HUES6 (cell line): Measurements from ENCODE around the gene MAP3K12.

Source experiments
- H3K27ac ChIP-seq: 2 replicates; pipeline ENCODE4 v1.7.0; 2013; ENCODE audit warnings: low read depth, mild to moderate bottlenecking, low read length, inconsistent platforms
- H3K27me3 ChIP-seq: 2 replicates; pipeline ENCODE4 v1.6.1; 2013; ENCODE audit warnings: low read length; ENCODE audit not compliant: control insufficient read depth, insufficient read depth
- H3K36me3 ChIP-seq: 2 replicates; pipeline ENCODE4 v1.6.1; 2013; ENCODE audit warnings: low read length; ENCODE audit not compliant: control insufficient read depth, insufficient read depth
- H3K4me1 ChIP-seq: 2 replicates; pipeline ENCODE4 v1.6.1; 2013; ENCODE audit warnings: low read length; ENCODE audit not compliant: control insufficient read depth, insufficient read depth
- H3K4me3 ChIP-seq: 2 replicates; pipeline ENCODE4 v1.5.1; 2013; ENCODE audit warnings: low read depth, low read length
- H3K9ac ChIP-seq: one replicate; pipeline ENCODE4 v1.6.1; 2013; ENCODE audit warnings: mild to moderate bottlenecking, low read length
- H3K9me3 ChIP-seq: 2 replicates; pipeline ENCODE4 v1.6.1; 2013; ENCODE audit warnings: low read depth, low read length; ENCODE audit not compliant: control insufficient read depth, insufficient read depth

Gene MAP3K12

DNA sequence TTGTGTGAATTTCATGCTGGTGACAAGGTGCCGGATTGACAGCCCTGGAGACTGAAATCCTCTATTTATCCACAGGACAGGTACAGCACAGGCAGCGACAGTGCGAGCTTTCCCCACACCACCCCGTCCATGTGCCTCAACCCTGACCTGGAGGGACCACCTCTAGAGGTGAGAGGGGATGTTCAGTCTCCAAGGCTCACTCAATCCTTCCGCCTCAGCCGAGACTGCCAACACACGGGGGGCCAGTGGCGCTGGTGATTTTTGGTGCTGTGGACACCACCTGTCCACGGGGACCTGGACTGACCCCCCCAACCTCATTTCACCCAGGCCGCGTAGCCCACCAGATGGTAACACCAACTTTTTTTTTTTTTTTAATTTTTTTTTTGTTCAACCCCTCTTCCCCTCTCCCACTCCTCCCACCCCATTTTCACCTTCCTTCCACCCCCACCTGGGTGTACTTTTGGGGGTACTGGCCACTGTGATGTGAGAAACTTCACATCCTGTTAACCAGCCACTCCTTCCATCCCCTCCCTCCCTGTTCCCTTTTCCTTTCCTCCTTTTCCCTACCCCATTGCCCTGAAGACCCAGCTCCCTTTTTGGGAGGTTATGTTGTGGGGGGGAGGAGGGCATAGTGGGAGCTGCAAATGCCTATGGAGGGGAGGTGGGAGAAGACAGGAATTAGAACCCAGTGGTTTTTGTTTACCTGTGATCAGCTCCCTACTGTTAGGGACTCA, 34.4 kb downstream of the MAP3K12 start:
- no peak overlapping the region for H3K27ac ChIP-seq
- peaks cover 100% of the 10 kb centered on the region for H3K36me3 ChIP-seq
- no peaks in the 10 kb centered on the region for H3K9me3 ChIP-seq
- no peak overlapping the region for H3K9ac ChIP-seq
- H3K27me3 ChIP-seq = no peaks in the 10 kb centered on the region
- peaks cover 6% of the 10 kb centered on the region for H3K4me1 ChIP-seq
- H3K4me3 ChIP-seq = no peak overlapping the region

DNA sequence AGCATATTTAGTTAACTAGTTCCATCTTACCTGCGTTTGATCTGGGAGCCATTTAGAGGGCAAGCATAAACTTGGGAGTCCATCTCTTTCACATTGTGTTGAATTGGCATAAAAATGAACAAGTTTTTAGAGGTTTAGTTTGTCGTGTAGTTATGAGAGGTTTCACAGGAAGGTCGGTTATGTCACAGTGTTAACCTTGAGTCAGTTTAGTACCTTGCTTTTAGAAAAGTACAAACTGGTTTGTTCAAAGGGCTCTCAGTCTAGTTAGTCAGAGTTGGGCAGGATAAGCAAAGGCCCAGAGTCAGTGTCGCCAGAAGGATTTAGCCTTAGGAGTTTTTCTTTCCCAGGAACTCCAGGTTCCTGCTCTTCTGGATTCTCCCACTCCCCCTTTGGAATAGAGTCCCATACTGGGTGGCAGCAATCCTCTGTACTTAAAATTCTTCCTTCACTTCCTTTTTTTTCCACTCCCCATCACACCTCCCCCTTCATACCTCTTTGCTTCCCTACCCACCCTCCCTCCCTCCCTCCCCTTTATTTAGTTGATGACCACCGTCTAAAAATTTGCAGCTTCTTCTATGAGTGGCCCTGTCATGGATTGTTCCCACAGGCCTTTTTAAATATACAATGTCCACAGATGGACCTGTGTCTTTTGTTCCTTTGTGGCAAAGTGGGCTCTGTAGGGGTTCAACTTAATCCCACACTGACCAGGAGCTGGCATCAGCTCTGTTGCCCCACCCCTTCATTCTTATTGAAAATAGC, 35.3 kb downstream of the MAP3K12 start:
- no peak overlapping the region for H3K4me3 ChIP-seq
- H3K27me3 ChIP-seq = no peaks in the 10 kb centered on the region
- peak overlapping the region; percentile 2; the same call in 1 of the 2 replicates for H3K27ac ChIP-seq
- no peak overlapping the region for H3K9ac ChIP-seq
- no peaks in the 10 kb centered on the region for H3K9me3 ChIP-seq
- H3K4me1 ChIP-seq = peaks cover 9% of the 10 kb centered on the region
- peaks cover 100% of the 10 kb centered on the region for H3K36me3 ChIP-seq

DNA sequence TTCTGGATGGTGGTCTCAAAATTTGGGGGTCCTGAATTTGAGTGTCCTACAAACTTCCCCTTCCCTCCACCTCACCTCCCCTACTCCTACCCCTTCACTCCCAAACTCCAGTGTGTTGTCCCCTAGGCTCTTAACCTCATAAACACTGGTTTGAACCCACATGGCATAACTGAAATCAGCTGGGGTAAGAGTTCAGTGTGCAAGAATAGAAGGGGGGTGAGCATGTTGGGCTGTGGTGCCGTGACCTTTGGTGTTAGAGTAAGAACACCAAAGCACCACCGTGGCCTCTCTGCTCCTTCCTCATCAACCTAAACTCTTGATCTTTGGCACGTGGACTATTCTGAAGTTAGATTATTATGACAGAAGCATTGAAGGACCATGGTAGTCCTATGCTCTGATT, 36.3 kb downstream of the MAP3K12 start:
- Histone ChIP-seq H3K27ac (no peak overlapping the region), H3K4me3 (no peak overlapping the region), H3K4me1 (peaks cover 9% of the 10 kb centered on the region), H3K27me3 (no peaks in the 10 kb centered on the region), H3K36me3 (peaks cover 100% of the 10 kb centered on the region), H3K9ac (no peak overlapping the region), H3K9me3 (no peaks in the 10 kb centered on the region)

DNA sequence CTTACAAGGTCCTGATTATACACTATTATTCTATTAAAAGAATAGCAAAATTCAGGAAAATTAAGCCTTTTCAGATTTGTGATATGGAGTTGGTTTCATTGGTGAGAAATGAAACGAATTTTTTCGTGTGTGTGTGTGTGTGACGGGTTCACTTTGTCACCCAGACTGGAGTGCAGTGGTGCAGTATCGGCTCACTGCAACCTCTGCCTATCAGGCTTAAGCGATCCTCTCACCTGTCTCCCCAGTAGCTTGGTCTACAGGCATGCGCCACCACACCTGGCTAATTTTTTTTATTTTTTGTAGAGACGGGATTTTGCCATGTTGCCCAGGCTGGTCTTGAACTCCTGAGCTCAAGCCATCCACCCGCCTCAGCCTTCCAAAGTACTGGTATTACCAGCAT, 37.7 kb downstream of the MAP3K12 start:
- H3K9ac ChIP-seq = no peak overlapping the region
- no peaks in the 10 kb centered on the region for H3K27me3 ChIP-seq
- no peaks in the 10 kb centered on the region for H3K9me3 ChIP-seq
- peaks cover 9% of the 10 kb centered on the region for H3K4me1 ChIP-seq
- no peak overlapping the region for H3K4me3 ChIP-seq
- peaks cover 100% of the 10 kb centered on the region for H3K36me3 ChIP-seq
- H3K27ac ChIP-seq = no peak overlapping the region

DNA sequence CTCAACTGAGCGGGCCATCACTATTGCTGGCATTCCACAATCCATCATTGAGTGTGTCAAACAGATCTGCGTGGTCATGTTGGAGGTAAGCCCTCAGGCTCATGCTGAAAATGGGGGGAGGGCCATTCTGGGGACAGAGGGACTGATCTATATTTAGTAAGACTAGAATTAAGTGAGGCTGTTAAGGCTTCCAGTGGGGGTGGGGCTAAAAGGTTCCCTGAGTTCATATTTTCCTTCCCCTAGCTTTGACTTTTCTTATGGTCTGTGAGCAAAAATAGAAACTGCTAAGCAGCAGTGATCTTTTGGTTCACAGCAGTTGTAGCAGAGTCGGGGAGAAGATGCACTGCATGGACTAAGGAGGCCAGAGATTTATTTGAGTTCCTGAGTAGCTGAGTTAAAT, 38.2 kb downstream of the MAP3K12 start:
- H3K4me3 ChIP-seq = no peak overlapping the region
- H3K9me3 ChIP-seq = no peaks in the 10 kb centered on the region
- H3K27ac ChIP-seq = no peak overlapping the region
- H3K36me3 ChIP-seq = peaks cover 100% of the 10 kb centered on the region
- no peak overlapping the region for H3K9ac ChIP-seq
- no peaks in the 10 kb centered on the region for H3K27me3 ChIP-seq
- H3K4me1 ChIP-seq = peaks cover 9% of the 10 kb centered on the region

DNA sequence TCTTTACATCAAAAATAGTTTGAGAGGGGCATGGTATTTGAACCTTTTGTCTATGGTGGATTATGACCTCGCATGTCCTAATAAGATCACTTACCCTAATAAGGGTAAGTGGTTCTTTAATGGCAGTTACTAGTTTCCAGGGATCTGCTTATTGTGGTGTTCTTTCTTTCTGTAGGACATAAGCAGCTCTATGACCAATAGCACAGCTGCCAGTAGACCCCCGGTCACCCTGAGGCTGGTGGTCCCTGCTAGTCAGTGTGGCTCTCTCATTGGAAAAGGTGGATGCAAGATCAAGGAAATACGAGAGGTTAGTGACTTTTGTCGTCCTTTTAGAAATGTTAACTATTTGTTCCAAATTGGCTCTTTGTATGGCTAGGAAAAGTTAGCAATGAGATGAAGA, 40.2 kb downstream of the MAP3K12 start:
- no peak overlapping the region for H3K9ac ChIP-seq
- H3K4me3 ChIP-seq = no peak overlapping the region
- H3K27me3 ChIP-seq = no peaks in the 10 kb centered on the region
- H3K27ac ChIP-seq = no peak overlapping the region
- H3K9me3 ChIP-seq = no peaks in the 10 kb centered on the region
- peaks cover 16% of the 10 kb centered on the region for H3K4me1 ChIP-seq
- peaks cover 100% of the 10 kb centered on the region for H3K36me3 ChIP-seq

DNA sequence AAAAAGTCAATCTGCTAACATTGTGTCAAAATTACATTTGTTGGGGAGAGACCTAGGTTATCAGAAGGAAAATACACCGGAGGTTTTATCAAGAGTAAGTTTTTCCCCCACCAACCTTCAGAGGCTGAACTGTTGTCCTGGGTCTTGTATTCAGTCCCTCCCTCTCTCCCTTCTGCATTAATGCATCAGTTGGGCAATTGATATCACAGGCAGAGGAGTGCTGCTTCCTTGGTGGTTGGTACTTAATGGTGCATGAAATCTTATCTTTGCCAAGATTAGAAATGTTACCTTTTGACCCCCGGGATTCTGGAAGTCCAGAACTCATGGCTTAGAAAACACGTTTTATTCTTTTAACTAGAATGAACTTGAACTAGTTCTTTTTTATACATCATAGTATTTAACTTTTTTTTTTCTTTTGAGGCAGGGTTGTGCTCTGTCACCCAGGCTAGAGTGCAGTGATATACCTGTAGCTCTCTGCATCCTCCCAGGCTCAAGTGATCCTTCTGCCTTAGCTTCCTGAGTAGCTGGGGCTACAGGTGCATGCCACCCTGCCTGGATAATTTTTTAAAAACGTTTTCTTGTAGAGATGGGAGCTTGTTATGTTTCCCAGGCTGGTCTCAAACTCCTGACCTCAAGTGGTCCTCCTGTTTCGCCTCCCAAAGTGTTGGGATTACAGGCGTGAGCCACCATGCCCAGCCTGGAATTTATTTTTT, 42.4 kb downstream of the MAP3K12 start:
- Histone ChIP-seq H3K9ac (no peak overlapping the region), H3K27ac (no peak overlapping the region), H3K9me3 (no peaks in the 10 kb centered on the region), H3K4me1 (peaks cover 18% of the 10 kb centered on the region), H3K36me3 (peaks cover 89% of the 10 kb centered on the region), H3K4me3 (no peak overlapping the region), H3K27me3 (no peaks in the 10 kb centered on the region)

DNA sequence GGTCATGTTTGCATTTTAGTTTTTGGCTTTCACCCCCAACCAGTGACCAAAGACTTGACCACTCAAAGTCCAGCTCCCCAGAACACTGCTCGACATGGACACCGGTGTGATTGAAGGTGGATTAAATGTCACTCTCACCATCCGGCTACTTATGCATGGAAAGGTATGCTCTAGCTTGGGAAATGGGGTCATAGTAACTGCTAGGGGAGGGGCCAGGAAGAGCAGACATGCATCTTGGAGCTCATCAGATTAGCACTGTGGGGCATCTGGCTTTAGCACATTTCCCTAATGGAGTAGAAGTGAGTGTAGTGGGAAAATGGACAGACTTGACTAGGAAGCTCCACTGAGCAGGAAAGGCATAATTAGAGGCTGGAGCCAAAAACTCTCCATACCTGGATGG, 44.6 kb downstream of the MAP3K12 start:
- peak overlapping the region; percentile 68; the same call in 1 of the 2 replicates for H3K4me3 ChIP-seq
- no peak overlapping the region for H3K27ac ChIP-seq
- H3K27me3 ChIP-seq = no peaks in the 10 kb centered on the region
- H3K9me3 ChIP-seq = no peaks in the 10 kb centered on the region
- H3K4me1 ChIP-seq = peaks cover 16% of the 10 kb centered on the region
- peak overlapping the region; percentile 13 for H3K9ac ChIP-seq
- peaks cover 68% of the 10 kb centered on the region for H3K36me3 ChIP-seq

DNA sequence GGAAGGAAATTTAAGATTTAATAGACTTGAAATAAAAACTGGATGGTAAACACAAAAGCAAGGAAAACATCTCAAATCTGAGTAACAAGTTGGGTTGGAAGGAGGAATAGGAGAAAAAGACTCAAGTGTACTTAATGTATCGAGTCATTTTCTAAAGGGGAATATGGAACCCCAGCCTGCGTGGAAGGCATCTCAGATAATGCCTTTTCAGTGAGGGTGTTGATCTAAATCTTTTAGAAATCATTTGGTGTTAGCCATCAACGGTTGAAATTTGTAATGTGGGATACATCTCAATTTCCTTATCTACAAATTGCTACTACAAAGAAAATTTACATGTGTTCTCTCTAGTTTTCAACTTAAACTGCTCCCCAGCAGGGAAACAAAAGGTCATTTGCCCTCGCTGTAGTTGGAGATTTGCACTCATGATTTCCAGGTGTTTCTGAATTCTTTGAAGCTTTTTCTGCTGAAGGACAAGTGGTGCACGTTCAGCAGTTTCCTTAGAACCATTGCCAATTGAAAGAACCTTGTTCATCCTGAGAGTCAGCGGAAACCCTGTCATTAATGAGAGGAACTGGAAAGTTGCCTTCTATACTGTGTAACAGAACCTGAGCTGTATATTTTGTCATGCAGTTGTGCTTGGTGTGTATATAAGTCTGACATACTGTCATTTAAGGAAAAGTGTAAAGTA, 45.2 kb downstream of the MAP3K12 start:
- Histone ChIP-seq H3K36me3 (peaks cover 61% of the 10 kb centered on the region), H3K4me3 (peak overlapping the region; percentile 68), H3K27ac (no peak overlapping the region)

DNA sequence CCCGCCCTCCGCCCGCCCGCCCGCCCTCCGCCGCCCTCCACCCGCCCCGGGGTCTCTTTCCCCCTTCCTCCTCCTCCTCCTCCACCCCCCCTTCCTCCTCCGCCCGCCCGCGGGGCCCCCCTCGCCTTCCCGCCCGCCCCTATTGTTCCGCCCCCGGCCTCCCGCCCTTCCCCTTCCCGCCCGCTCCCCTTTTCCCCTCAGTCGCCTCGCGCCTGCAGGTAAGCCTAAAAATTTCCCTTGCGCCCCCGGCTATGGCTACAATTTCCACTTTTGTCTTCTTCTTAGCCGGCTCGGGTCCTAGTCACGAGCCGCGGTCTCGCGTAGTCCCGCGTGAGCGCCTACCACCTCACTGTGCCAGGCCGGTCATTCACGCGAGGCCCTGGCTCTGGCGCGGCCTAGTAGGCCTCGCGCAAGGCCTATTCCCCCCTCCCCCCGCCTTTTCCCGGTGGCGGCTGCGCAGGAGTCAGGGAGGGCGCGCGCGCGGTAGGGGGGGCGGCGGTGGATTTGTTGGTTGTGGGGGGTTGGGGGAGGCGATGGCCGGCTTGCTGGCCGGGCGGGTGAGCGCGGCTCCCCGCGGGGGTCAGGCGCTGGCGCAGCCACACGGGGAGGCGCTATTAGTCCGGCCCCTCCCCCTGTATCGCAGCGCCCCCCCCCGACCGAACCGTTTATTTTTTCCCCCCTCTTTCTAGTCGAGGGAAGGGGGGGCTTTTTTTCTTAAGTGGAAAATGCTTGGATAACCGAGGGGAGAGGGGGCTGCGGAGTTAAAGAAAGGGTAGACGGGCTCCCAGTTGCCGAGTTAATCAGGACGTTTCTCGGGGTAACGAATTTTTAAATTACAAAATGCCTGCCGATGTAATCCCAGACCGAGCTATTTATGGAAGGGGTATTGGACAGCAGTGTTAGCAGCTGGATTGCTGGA, 46.8 kb downstream of the MAP3K12 start:
- Histone ChIP-seq H3K9me3 (no peaks in the 10 kb centered on the region), H3K4me1 (peaks cover 15% of the 10 kb centered on the region), H3K27ac (peak overlapping the region; percentile 100), H3K9ac (peak overlapping the region; percentile 100), H3K4me3 (peak overlapping the region; percentile 68), H3K36me3 (peaks cover 53% of the 10 kb centered on the region), H3K27me3 (no peaks in the 10 kb centered on the region)

More for the DNA sequence above, 45.2 kb downstream of the MAP3K12 start:
- H3K9ac ChIP-seq = no peak overlapping the region
- peaks cover 15% of the 10 kb centered on the region for H3K4me1 ChIP-seq
- H3K9me3 ChIP-seq = no peaks in the 10 kb centered on the region
- no peaks in the 10 kb centered on the region for H3K27me3 ChIP-seq
